ENCODE measurements around the gene IGDCC3.

Gene IGDCC3

DNA sequence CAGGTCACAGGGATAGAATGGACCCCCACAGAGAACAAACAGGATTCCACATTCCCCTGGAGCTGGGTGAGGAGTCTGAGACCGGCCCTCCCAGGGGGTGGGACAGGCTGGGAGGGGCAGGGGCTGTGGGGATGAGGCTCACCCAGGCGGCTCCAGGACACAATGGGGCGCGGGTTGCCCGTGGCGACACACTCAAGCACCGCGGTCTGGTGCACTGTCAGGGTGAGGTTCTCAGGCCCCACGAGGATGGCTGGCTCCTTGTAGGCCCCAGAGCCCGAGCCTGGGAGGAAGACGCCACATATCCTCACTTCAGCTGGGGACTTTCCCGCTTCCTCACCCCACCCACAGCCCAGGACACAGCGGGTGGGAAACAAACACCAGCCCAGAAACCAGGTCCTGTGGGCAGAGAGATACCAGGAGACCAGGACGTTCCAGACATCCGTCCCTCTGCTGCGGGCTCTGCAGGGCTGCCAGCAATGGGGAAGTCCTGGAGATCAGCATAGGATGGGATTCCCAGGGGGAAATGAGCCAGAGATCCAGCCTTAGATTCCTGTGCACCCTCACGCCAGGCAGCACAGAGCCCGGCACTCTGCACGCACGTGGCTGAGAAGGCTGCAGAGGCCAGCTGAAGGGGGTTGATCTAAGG, 43.1 kb downstream of the IGDCC3 start:
- Histone ChIP-seq H3K36me3 (ENCODE audit: insufficient read depth) (no peaks in the 10 kb centered on the region), H2AFZ (ENCODE audit: low read depth) (no peak overlapping the region), H3K9ac (no peak overlapping the region), H3K27me3 (ENCODE audit: insufficient read depth, low read depth) (no peaks in the 10 kb centered on the region; the same call in 1 of the 2 replicates), H3K4me1 (ENCODE audit: low read depth, poor library complexity, severe bottlenecking) (no peaks in the 10 kb centered on the region), H3K27ac (no peak overlapping the region), H3K4me3 (IDR thresholded peaks at IDR 0.05; ENCODE audit: insufficient read depth, low read depth, low read length) (no peak overlapping the region), H4K20me1 (ENCODE audit: insufficient read depth) (no peaks in the 10 kb centered on the region), H3K4me2 (no peak overlapping the region), H3K79me2 (ENCODE audit: insufficient read depth, low read depth) (no peaks in the 10 kb centered on the region)
- TF ChIP-seq, protein P1, sequence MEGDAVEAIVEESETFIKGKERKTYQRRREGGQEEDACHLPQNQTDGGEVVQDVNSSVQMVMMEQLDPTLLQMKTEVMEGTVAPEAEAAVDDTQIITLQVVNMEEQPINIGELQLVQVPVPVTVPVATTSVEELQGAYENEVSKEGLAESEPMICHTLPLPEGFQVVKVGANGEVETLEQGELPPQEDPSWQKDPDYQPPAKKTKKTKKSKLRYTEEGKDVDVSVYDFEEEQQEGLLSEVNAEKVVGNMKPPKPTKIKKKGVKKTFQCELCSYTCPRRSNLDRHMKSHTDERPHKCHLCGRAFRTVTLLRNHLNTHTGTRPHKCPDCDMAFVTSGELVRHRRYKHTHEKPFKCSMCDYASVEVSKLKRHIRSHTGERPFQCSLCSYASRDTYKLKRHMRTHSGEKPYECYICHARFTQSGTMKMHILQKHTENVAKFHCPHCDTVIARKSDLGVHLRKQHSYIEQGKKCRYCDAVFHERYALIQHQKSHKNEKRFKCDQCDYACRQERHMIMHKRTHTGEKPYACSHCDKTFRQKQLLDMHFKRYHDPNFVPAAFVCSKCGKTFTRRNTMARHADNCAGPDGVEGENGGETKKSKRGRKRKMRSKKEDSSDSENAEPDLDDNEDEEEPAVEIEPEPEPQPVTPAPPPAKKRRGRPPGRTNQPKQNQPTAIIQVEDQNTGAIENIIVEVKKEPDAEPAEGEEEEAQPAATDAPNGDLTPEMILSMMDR (conservative IDR thresholded peaks at IDR 0.05; ENCODE audit: low read depth, low read length) = no peak

DNA sequence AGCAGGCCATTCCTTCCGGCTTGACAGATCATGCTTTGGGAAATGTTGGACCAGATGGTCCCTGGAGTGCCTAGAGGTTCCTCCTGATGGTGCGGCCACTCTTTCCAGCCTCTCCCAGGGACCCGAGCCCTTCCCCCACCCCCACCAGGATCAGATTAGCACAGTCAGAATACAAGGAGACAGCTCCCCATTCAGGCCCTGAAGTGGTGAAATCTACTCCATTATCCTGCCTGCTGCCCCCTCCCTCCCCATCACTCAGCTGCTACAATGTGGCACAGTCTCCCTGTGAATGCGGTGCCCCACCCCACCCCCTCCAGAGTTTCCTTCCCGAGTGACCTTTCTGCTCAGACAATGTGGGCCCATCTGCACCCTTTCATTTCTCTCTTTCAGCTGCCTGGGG, 43.9 kb downstream of the IGDCC3 start:
- H3K79me2 ChIP-seq (ENCODE audit: insufficient read depth, low read depth) = no peaks in the 10 kb centered on the region
- no peaks in the 10 kb centered on the region for H3K36me3 ChIP-seq (ENCODE audit: insufficient read depth)
- H3K4me3 ChIP-seq (IDR thresholded peaks at IDR 0.05; ENCODE audit: insufficient read depth, low read depth, low read length) = no peak overlapping the region
- no peaks in the 10 kb centered on the region for H3K4me1 ChIP-seq (ENCODE audit: low read depth, poor library complexity, severe bottlenecking)
- no peak overlapping the region for H2AFZ ChIP-seq (ENCODE audit: low read depth)
- no peak overlapping the region for H3K4me2 ChIP-seq
- no peaks in the 10 kb centered on the region; the same call in 1 of the 2 replicates for H3K27me3 ChIP-seq (ENCODE audit: insufficient read depth, low read depth)
- TF ChIP-seq, protein P1 (conservative IDR thresholded peaks at IDR 0.05; ENCODE audit: low read depth, low read length) = no peak
- H3K9ac ChIP-seq = no peak overlapping the region
- no peak overlapping the region for H3K27ac ChIP-seq
- H4K20me1 ChIP-seq (ENCODE audit: insufficient read depth) = no peaks in the 10 kb centered on the region

- Histone ChIP-seq H3K27ac (no peak overlapping the region), H3K9ac (no peak overlapping the region), H3K36me3 (ENCODE audit: insufficient read depth) (no peaks in the 10 kb centered on the region), H4K20me1 (ENCODE audit: insufficient read depth) (no peaks in the 10 kb centered on the region), H2AFZ (ENCODE audit: low read depth) (no peak overlapping the region), H3K4me2 (no peak overlapping the region), H3K79me2 (ENCODE audit: insufficient read depth, low read depth) (no peaks in the 10 kb centered on the region), H3K4me3 (IDR thresholded peaks at IDR 0.05; ENCODE audit: insufficient read depth, low read depth, low read length) (no peak overlapping the region), H3K4me1 (ENCODE audit: low read depth, poor library complexity, severe bottlenecking) (no peaks in the 10 kb centered on the region), H3K27me3 (ENCODE audit: insufficient read depth, low read depth) (no peaks in the 10 kb centered on the region; the same call in 1 of the 2 replicates)
- TF ChIP-seq, protein P1 (conservative IDR thresholded peaks at IDR 0.05; ENCODE audit: low read depth, low read length) = no peak
These were observed 44.5 kb downstream of the IGDCC3 start for GRCh38 chr15:65333148-65333820.

GRCh38 chr15:65332391-65333147, 45.2 kb downstream of the IGDCC3 start:
- Histone ChIP-seq H3K27ac (no peak overlapping the region), H3K79me2 (ENCODE audit: insufficient read depth, low read depth) (no peaks in the 10 kb centered on the region), H2AFZ (ENCODE audit: low read depth) (no peak overlapping the region), H3K9ac (no peak overlapping the region), H3K4me1 (ENCODE audit: low read depth, poor library complexity, severe bottlenecking) (no peaks in the 10 kb centered on the region), H3K4me2 (no peak overlapping the region), H3K4me3 (IDR thresholded peaks at IDR 0.05; ENCODE audit: insufficient read depth, low read depth, low read length) (no peak overlapping the region), H3K36me3 (ENCODE audit: insufficient read depth) (no peaks in the 10 kb centered on the region), H4K20me1 (ENCODE audit: insufficient read depth) (no peaks in the 10 kb centered on the region), H3K27me3 (ENCODE audit: insufficient read depth, low read depth) (no peaks in the 10 kb centered on the region; the same call in 1 of the 2 replicates)
- TF ChIP-seq, protein P1 (conservative IDR thresholded peaks at IDR 0.05; ENCODE audit: low read depth, low read length) = no peak
